Smooth muscle cell (in vitro differentiated cells): Measurements from ENCODE around the gene OTOL1. TPM values are rescaled to one million over a fixed set of nuclear protein-coding genes. Genes with fewer than 3 reads are reported as not detected.

Source experiments
- DNase-seq: peaks from one replicate; lab custom pipeline; 2025; ENCODE audit not compliant: unreplicated experiment; lab: John Stamatoyannopoulos, UW
- H2AFZ ChIP-seq: fragments of 200-600 bp; sonication (generic); 2 replicates; pipeline ENCODE4 v1.6.0; 2016; ENCODE audit warnings: antibody characterized with exemption, low read depth, mild to moderate bottlenecking
- H3F3A ChIP-seq: fragments of 200-600 bp; sonication (generic); 2 replicates; pipeline ENCODE4 v1.6.0; 2017; ENCODE audit warnings: antibody characterized with exemption, low read depth
- H3K27ac ChIP-seq: fragments of 200-600 bp; sonication (generic); 2 replicates; pipeline ENCODE4 v1.5.1; 2016; ENCODE audit warnings: low read depth, mild to moderate bottlenecking
- H3K27me3 ChIP-seq: fragments of 200-600 bp; sonication (generic); 2 replicates; pipeline ENCODE4 v1.6.1; 2016; ENCODE audit warnings: low read depth, mild to moderate bottlenecking
- H3K36me3 ChIP-seq: fragments of 200-600 bp; sonication (generic); 2 replicates; pipeline ENCODE4 v1.5.1; 2016; ENCODE audit warnings: low read depth
- H3K4me1 ChIP-seq: fragments of 200-600 bp; sonication (generic); 2 replicates; pipeline ENCODE4 v1.5.1; 2016; ENCODE audit warnings: low read depth
- H3K4me2 ChIP-seq: fragments of 200-600 bp; sonication (generic); 2 replicates; pipeline ENCODE4 v1.6.0; 2016; ENCODE audit warnings: mild to moderate bottlenecking
- H3K4me3 ChIP-seq: fragments of 200-600 bp; sonication (generic); 2 replicates; pipeline ENCODE4 v1.5.1; 2016; ENCODE audit warnings: mild to moderate bottlenecking
- H3K79me2 ChIP-seq: fragments of 200-600 bp; sonication (generic); 2 replicates; pipeline ENCODE4 v1.6.0; 2016; ENCODE audit warnings: low read depth, mild to moderate bottlenecking
- H3K9ac ChIP-seq: fragments of 200-600 bp; sonication (generic); 2 replicates; pipeline ENCODE4 v1.6.0; 2016; ENCODE audit warnings: low read depth
- H3K9me3 ChIP-seq: fragments of 200-600 bp; sonication (generic); replicated peaks from 2 replicates; pipeline ENCODE4 v1.5.1; 2016; ENCODE audit warnings: low read depth
- H4K20me1 ChIP-seq: fragments of 200-600 bp; sonication (generic); 2 replicates; pipeline ENCODE4 v1.6.0; 2016; ENCODE audit warnings: low read depth
- CTCF ChIP-seq: fragments of 200-600 bp; sonication (generic); IDR thresholded peaks from 2 replicates; pipeline ENCODE4 v1.5.1; 2017; ENCODE audit warnings: borderline replicate concordance, mild to moderate bottlenecking, antibody characterized with exemption; ENCODE audit not compliant: insufficient read depth, poor library complexity, severe bottlenecking
- WGBS: methylation state at CpG from one replicate; pipeline ENCODE4 v1.1.7; 2016; ENCODE audit warnings: low lambda C conversion rate; 5-methylcytosine and 5-hydroxymethylcytosine counted together
- polyA plus RNA-seq: library from polyadenylated mRNA; unstranded; fragments of >200 nt; fragmentation: Nextera tagmentation; extraction: Ambion mirVana; gene quantifications from 2 replicates; pipeline ENCODE4 v1.2.1, GENCODE V29; 2016
- total RNA-seq: library from RNA; depleted of rRNA; stranded (reverse); fragments of >200 nt; gene quantifications from 2 replicates; pipeline ENCODE4 v1.2.3, GENCODE V29; 2014

The OTOL1 gene
- total and polyA plus RNA-seq, 2 experiments from 2014 or later = not detected

DNA sequence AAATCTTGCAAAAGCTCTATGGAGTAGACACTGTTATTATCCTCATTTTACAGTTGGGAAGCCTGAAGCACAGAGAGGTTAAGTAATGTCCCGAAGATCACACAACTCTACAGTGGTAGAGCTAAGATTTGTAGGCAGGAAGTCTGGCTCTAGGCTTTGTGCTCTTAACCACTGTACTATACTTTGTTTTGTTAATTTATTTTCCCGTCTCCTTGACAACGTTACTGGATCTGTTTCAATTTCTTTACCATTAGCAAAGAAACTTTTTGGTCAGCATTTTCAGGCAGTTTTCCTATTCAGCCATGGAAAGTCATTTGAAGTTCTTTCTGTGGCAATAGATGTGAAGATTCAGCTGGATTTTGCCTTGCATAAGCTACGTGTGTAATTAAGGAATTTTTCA is 51.7 kb downstream of the OTOL1 start:
- 81% methylated on average over 4 of the region's 4 CpGs for WGBS

GRCh38 chr3:161549261-161549660 is 52.7 kb downstream of the OTOL1 start:
- H3K4me3 ChIP-seq = no peak overlapping the region
- H3K9me3 ChIP-seq = no peaks in the 10 kb centered on the region
- no peaks in the 10 kb centered on the region for H3K27me3 ChIP-seq
- no peaks in the 10 kb centered on the region for H3K79me2 ChIP-seq
- H3K4me2 ChIP-seq = no peak overlapping the region
- no peaks in the 10 kb centered on the region for H3F3A ChIP-seq
- no peak overlapping the region for H2AFZ ChIP-seq
- H3K4me1 ChIP-seq = no peaks in the 10 kb centered on the region
- 90% methylated on average over 1 of the region's 1 CpG for WGBS
- no peak for DNase-seq
- H3K36me3 ChIP-seq = no peaks in the 10 kb centered on the region
- H3K9ac ChIP-seq = no peak overlapping the region
- no peaks in the 10 kb centered on the region for H4K20me1 ChIP-seq
- no peak overlapping the region for H3K27ac ChIP-seq
- TF ChIP-seq CTCF = no peak

More for the DNA sequence above, 51.7 kb downstream of the OTOL1 start:
- no peak for TF ChIP-seq CTCF
- H4K20me1 ChIP-seq = no peaks in the 10 kb centered on the region
- no peak overlapping the region for H3K9ac ChIP-seq
- H3F3A ChIP-seq = no peaks in the 10 kb centered on the region
- no peak overlapping the region for H2AFZ ChIP-seq
- no peaks in the 10 kb centered on the region for H3K36me3 ChIP-seq
- no peaks in the 10 kb centered on the region for H3K9me3 ChIP-seq
- no peak overlapping the region for H3K4me2 ChIP-seq
- no peaks in the 10 kb centered on the region for H3K27me3 ChIP-seq
- DNase-seq = no peak
- H3K4me1 ChIP-seq = no peaks in the 10 kb centered on the region
- H3K27ac ChIP-seq = no peak overlapping the region
- no peaks in the 10 kb centered on the region for H3K79me2 ChIP-seq
- H3K4me3 ChIP-seq = no peak overlapping the region

- H2AFZ ChIP-seq = no peak overlapping the region
- H3K27ac ChIP-seq = no peak overlapping the region
- no peak overlapping the region for H3K4me3 ChIP-seq
- H3K9me3 ChIP-seq = no peaks in the 10 kb centered on the region
- H3K79me2 ChIP-seq = no peaks in the 10 kb centered on the region
- no peaks in the 10 kb centered on the region for H3K4me1 ChIP-seq
- no peaks in the 10 kb centered on the region for H3F3A ChIP-seq
- no peak for DNase-seq
- no peaks in the 10 kb centered on the region for H4K20me1 ChIP-seq
- no peaks in the 10 kb centered on the region for H3K27me3 ChIP-seq
- H3K36me3 ChIP-seq = no peaks in the 10 kb centered on the region
- 93% methylated on average over 6 of the region's 6 CpGs for WGBS
- no peak overlapping the region for H3K9ac ChIP-seq
- TF ChIP-seq CTCF = no peak
- no peak overlapping the region for H3K4me2 ChIP-seq
Measured at GRCh38 chr3:161550491-161551195, 54.0 kb downstream of the OTOL1 start.

- H2AFZ ChIP-seq = no peak overlapping the region
- TF ChIP-seq CTCF = no peak
- 79% methylated on average over 1 of the region's 1 CpG for WGBS
Measured at GRCh38 chr3:161551697-161552096, 55.1 kb downstream of the OTOL1 start.

More at GRCh38 chr3:161551697-161552096, 55.1 kb downstream of the OTOL1 start:
- H3K27ac ChIP-seq = no peak overlapping the region
- H3K27me3 ChIP-seq = no peaks in the 10 kb centered on the region
- H4K20me1 ChIP-seq = no peaks in the 10 kb centered on the region
- H3K79me2 ChIP-seq = no peaks in the 10 kb centered on the region
- H3K36me3 ChIP-seq = no peaks in the 10 kb centered on the region
- no peaks in the 10 kb centered on the region for H3K4me1 ChIP-seq
- H3K9ac ChIP-seq = no peak overlapping the region
- no peak overlapping the region for H3K4me3 ChIP-seq
- no peaks in the 10 kb centered on the region for H3K9me3 ChIP-seq
- H3K4me2 ChIP-seq = no peak overlapping the region
- H3F3A ChIP-seq = peaks cover 3% of the 10 kb centered on the region
- DNase-seq = no peak
